Smooth muscle cell of the pulmonary artery (primary cell): ENCODE measurements around the gene GMEB1. TPM values are rescaled to one million over a fixed set of nuclear protein-coding genes. Genes with fewer than 3 reads are reported as not detected.

Experiments used
- total RNA-seq: library from RNA; depleted of rRNA; stranded (reverse); fragments of >200 nt; gene quantifications from 2 replicates; pipeline ENCODE4 v1.2.3, GENCODE V29; 2014

The GMEB1 gene
- total RNA-seq = 8.4 and 10.2 TPM in 2 replicates

DNA sequence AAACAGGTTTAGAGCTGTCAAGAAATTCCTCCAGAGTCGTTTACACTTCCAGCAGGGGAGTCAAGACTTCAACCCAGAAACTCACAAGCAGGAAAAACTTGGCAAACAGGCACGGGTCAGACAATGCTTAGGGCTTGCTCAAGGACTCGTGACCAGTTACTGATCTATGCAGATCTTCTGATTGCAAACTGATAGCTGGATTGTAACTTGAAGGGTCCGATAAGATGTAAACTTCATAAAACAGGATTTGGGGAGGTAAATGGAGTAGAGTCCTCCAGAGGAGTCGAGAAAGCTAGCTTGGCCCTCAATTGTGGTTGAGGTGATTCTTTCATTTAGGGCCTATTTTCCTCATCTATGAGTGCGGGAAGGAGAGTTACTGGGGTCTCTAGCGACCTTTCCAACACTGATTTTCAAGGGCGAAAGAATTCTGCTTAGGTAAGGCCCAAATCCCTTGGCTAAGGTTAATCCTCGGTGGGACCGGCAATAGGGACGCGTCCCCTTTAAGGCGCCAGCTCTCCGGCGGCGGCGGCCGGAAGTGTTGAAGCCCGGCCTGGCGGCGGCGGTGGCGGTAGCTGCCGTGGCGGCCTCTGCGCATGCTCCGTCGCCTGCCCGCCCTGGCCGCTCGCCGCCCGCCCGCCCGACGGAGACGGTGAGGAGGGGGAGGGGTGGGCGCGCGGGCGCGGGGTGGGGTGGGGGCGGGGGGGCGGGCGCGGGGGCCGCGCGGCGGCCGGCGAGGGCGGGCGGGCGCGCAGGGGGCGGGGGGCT, at the start of gene GMEB1:
Gene GMEB1 (plus strand): TSS at position 594 of the 765 bp plus-strand sequence. CDS start 14,829 bp downstream, outside the sequence.

GRCh38 chr1:28642847-28643635, 25.5 kb upstream of the GMEB1 start, which contains the start of gene TAF12:
Gene TAF12, minus strand, starts transcription at chr1:28643067. Its CDS starts 20,986 bp downstream, at chr1:28622081.

DNA sequence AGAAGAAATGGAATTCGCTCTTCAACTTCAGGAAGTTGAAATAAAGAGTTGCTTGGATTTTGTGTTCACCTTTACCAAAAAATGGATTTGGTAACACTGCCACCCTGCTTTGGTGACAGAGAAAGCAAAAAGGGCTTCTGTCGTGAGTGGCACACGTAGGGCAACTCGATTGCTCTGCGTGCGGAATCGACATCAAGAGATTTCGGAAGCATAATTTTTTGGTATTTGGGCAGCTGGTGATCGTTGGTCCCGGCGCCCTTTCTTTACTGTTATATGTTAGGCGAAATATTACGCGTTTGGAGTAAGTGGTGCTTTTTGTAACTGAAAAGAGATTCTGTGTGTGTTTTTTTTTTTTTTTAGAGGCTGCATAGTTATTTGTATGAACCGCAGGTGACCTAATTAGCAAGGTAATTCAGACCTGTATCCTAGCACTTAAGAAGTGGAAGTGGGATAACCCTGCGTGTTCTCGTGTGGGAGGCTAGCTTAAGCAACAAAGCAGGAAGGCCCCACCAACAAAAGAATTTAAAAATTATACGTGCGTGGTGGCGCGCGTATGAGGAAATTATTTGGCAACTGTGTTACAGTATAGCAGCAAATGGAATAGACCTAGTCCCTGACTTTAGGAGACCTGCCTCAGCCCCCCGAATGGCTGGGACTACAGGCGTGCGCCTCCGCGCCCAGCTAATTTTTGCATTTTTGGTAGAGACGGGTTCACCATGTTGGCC, 19.9 kb upstream of the GMEB1 start, which contains the start of gene RNU11:
Gene RNU11 (plus strand): TSS at position 127 of the 725 bp plus-strand sequence.

DNA sequence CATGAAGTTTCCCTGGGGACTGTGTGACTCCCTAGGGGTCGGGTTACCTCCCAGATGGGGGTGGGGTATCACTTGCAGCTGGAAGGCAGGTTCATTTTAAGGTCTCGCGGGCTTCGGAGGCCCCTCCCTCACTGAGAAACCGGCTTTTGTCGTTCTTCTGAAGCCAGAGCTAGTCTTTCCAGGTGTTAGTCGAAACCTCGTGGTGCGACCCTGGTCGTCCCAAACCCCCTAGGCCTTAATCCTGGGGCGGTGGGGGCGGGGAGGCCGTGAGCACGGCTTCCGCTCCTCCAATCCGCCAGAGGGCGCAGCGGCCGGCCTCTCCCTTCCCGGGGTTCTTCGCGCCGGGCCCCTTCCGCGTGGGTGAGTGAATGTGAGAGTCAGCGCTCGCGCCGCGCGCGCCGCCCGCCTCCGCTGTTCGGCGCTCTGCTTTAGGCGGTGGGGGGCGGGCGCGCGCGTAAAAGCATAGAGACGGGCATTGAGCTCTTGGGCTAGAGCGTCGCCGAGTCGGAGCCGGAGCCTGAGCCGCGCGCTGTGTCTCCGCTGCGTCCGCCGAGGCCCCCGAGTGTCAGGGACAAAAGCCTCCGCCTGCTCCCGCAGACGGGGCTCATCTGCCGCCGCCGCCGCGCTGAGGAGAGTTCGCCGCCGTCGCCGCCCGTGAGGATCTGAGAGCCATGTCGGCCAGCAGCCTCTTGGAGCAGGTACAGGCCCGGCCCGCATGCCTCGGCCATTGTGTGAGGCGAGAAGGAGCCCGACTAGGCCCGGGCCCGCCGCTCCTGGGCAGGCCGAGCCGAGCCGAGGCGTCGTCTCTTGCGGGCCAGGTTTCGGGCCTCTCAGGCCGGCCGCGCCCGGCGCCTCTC, 68.1 kb downstream of the GMEB1 start, which contains the start of gene YTHDF2:
Gene YTHDF2 (plus strand): TSS at position 491 of the 857 bp plus-strand sequence. CDS start 181 bp downstream, at position 672.

Other genes starting within 250 kb of the GMEB1 start
- 45.9 and 47.2 TPM in 2 replicates for gene RCC1, start 162.7 kb upstream of the GMEB1 start, total RNA-seq
- 19.2 and 21.0 TPM in 2 replicates for gene TRNAU1AP, start 115.7 kb upstream of the GMEB1 start, total RNA-seq
- 2.2 and 5.7 TPM in 2 replicates for gene RAB42, start 76.5 kb upstream of the GMEB1 start, total RNA-seq
- gene TAF12, start 25.7 kb upstream of the GMEB1 start, total RNA-seq = 34.2 and 34.8 TPM in 2 replicates
- gene RNU11, start 20.2 kb upstream of the GMEB1 start, total RNA-seq = not detected in 2 replicates
- 46.5 and 48.9 TPM in 2 replicates for gene YTHDF2, start 68.2 kb downstream of the GMEB1 start, total RNA-seq
- under 0.01 and 0.13 TPM in 2 replicates for gene OPRD1, start 143.4 kb downstream of the GMEB1 start, total RNA-seq
- 12.6 and 15.3 TPM in 2 replicates for gene EPB41, start 245.8 kb downstream of the GMEB1 start, total RNA-seq